Kidney epithelial cell (primary cell): ENCODE results near the gene SMIM13. TPM values are rescaled to one million over a fixed set of nuclear protein-coding genes. Genes with fewer than 3 reads are reported as not detected.
"Not testable (repeated sequence)": the region's sequence is repeated elsewhere in the genome, so short reads cannot be mapped to it uniquely, and the experiment has no call there.

Source experiments
- DNase-seq: peaks from one replicate; pipeline ENCODE4 v3.0.0-alpha.2; 2010; ENCODE audit warnings: low read depth
- H3K27me3 ChIP-seq: 2 replicates; pipeline ENCODE4 v1.6.0; 2011; ENCODE audit warnings: low read length; ENCODE audit not compliant: control insufficient read depth, insufficient read depth
- H3K36me3 ChIP-seq: 2 replicates; pipeline ENCODE4 v1.5.1; 2011; ENCODE audit warnings: low read length; ENCODE audit not compliant: control insufficient read depth, insufficient read depth
- H3K4me3 ChIP-seq: 2 replicates; pipeline ENCODE4 v1.5.1; 2011; ENCODE audit warnings: low read depth, mild to moderate bottlenecking, control low read depth, low read length
- total RNA-seq: library from RNA; depleted of rRNA; stranded (reverse); fragments of >200 nt; gene quantifications from 2 replicates; pipeline ENCODE4 v1.2.3, GENCODE V29; 2015
- TF ChIP-seq, protein P1 (sequence below): IDR thresholded peaks from 2 replicates; pipeline ENCODE4 v1.5.1; 2011; ENCODE audit warnings: mild to moderate bottlenecking, moderate library complexity, low read length, control low read depth, inconsistent platforms; ENCODE audit not compliant: insufficient read depth, poor library complexity, severe bottlenecking

Gene SMIM13
- total RNA-seq, 1 donor from 2014 or later, result 18.5 TPM

DNA sequence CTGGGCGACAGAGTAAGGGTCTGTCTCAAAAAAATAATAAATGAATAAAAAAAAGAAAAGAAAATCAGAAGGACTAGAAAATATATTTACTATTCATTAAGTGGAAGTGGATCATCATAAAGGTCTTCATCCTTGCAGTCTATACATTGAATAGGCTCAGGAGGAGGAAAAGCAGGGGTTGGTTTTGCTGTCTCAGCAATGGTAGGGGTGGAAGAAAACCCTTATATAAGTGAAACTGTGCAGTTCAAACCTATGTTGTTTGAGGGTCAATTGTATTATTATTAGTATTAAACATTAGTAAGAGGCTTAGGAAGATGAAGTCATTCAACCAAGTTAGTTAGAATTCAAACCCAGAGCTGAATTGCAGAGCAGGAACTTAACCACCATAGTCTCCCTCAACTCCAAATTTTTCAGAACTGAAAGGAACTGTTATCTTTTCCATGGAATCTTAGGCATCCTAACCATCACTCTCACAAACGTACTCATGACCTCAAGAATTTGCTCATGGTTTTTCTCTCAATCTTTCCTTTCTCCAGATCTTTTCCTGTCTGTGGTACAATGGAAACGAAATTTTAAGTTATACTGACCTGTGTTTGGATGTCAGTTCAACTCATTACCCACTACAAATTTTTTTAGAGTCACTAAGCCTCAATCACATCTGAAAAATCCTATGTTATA is 7.7 kb upstream of the SMIM13 start:
- no peaks in the 10 kb centered on the region for H3K36me3 ChIP-seq
- DNase-seq, result no peak
- TF ChIP-seq, protein P1, sequence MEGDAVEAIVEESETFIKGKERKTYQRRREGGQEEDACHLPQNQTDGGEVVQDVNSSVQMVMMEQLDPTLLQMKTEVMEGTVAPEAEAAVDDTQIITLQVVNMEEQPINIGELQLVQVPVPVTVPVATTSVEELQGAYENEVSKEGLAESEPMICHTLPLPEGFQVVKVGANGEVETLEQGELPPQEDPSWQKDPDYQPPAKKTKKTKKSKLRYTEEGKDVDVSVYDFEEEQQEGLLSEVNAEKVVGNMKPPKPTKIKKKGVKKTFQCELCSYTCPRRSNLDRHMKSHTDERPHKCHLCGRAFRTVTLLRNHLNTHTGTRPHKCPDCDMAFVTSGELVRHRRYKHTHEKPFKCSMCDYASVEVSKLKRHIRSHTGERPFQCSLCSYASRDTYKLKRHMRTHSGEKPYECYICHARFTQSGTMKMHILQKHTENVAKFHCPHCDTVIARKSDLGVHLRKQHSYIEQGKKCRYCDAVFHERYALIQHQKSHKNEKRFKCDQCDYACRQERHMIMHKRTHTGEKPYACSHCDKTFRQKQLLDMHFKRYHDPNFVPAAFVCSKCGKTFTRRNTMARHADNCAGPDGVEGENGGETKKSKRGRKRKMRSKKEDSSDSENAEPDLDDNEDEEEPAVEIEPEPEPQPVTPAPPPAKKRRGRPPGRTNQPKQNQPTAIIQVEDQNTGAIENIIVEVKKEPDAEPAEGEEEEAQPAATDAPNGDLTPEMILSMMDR, result no peak
- no peaks in the 10 kb centered on the region for H3K27me3 ChIP-seq
- H3K4me3 ChIP-seq, result no peak overlapping the region

DNA sequence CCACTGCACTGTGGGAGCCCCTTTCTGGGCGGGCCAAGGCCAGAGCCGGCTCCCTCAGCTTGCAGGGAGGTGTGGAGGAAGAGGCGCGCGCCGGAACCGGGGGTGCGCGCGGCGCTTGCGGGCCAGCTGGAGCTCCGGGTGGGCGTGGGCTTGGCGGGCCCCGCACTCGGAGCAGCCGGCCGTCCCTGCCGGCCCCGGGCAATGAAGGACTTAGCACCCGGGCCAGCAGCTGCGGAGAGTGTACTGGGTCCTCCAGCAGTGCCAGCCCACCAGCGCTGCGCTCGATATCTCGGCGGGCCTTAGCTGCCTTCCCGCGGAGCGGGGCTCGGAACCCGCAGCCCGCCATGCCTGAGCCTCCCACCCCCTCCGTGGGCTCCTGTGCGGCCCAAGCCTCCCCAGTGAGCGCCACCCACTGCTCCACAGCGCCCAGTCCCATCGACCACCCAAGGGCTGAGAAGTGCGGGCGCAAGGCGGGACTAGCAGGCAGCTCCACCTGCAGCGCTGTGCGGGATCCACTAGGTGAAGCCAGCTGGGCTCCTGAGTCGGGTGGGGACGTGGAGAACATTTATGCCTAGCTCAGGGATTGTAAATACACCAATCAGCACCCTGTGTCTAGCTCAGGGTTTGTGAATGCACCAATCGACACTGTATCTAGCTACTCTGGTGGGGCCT is 6.4 kb upstream of the SMIM13 start:
- H3K4me3 ChIP-seq, H3K36me3 ChIP-seq: not testable (repeated sequence)

DNA sequence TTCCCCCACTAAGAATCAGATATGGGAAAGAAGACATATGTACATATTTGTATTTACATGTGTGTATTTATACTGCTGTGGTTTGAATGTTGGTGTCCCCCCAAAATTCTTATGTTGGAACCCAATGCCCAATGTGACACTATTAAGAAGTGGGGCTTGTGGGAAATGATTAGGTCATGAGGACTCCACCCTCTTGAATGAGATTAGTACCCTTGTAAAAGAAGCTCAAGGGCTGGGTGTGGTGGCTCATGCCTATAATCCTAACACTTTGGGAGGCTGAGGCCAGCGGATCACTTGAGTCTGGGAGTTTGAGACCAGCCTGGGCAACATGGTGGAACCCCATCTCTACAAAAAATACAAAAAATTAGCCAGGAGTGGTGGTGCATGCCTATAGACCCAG is 3.9 kb upstream of the SMIM13 start:
- no peaks in the 10 kb centered on the region for H3K27me3 ChIP-seq
- TF ChIP-seq, protein P1, result no peak
- no peak for DNase-seq
- no peak overlapping the region for H3K4me3 ChIP-seq
- no peaks in the 10 kb centered on the region for H3K36me3 ChIP-seq

More for the DNA sequence above, 6.4 kb upstream of the SMIM13 start:
- DNase-seq, H3K27me3 ChIP-seq: not testable (repeated sequence)

DNA sequence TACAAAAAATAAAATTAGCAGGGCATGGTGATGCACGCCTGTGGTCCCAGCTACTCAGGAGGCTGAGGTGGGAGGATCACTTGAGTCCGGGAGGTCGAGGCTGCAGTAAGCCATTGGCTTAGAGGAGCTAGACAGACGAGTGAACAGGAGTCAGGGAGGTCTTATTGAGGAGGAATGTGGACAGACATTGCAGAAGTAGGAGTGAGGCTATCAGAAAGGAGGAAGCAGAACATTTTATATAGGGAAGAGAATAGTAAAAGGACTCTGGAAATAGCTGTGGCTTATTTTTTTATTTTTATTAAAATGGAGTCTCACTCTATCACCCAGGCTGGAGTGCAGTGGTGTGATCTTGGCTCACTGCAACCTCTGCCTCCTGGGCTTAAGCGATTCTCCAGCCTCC is 2.5 kb upstream of the SMIM13 start:
- H3K36me3 ChIP-seq, H3K4me3 ChIP-seq, H3K27me3 ChIP-seq, DNase-seq: not testable (repeated sequence)

DNA sequence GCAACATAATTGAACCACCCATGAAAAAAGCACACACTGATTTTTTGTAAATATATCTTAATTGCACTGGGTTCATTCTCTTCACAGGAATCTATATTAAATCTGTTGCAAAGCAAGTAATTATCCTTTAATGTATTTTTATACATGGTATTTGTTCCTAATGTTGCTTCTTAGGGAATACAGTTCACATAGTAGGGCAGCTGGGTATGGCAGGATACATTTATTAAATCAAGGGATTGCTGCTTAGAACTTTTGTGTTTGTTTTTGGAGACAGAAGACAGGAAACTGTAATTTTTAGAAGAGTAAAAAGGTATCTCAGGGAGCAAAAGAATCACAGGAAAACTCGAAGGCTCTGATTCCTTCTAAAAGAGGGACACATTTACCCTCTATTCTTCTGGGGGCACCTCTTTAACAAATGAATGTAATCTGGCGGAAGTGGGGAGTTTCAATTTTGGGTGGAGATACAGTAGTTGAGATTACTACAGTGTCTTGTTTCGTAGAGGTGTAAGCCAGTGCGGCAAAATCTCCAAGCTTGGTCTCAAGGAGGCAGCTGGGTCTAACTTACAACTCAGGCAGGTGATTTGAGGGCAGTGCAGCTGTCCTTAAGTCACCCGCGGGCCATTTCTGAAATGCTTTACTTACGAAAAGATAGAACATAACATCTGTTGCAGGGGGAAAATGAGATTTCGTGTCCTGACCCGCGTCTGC is 812 bp upstream of the SMIM13 start:
- TF ChIP-seq, protein P1, result no peak
- DNase-seq, result no peak
- Histone ChIP-seq H3K27me3 (no peaks in the 10 kb centered on the region), H3K36me3 (no peaks in the 10 kb centered on the region), H3K4me3 (peak overlapping the region; percentile 99)

DNA sequence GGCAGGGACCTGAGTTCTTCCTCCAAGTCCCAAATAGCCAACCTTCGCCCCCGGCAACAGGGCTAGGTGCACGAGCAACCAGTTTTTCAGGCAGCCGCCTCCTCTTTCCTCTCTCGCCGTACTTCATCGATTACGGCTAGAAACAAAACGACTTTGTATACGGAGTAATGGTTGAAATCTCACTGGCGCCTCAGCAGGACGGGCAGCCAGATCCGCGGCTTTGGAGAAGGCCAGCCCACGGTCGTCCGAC is 333 bp upstream of the SMIM13 start:
- H3K36me3 ChIP-seq, result no peaks in the 10 kb centered on the region
- peak overlapping the region; percentile 99 for H3K4me3 ChIP-seq
- TF ChIP-seq, protein P1, result no peak
- no peaks in the 10 kb centered on the region for H3K27me3 ChIP-seq
- no peak for DNase-seq
